ENCODE measurements around the gene EIF3B. TPM values are rescaled to one million over a fixed set of nuclear protein-coding genes. Genes with fewer than 3 reads are reported as not detected.
"Not testable (repeated sequence)": the region's sequence is repeated elsewhere in the genome, so short reads cannot be mapped to it uniquely, and the experiment has no call there.

The EIF3B gene
- total RNA-seq, 1 experiment from 2014 or later = 87.0 TPM

- peaks cover 51% of the 10 kb centered on the region for H4K20me1 ChIP-seq (ENCODE audit: insufficient read depth, low read depth, low read length)
- H3K27ac ChIP-seq (ENCODE audit: low read length) = no peak overlapping the region
- no peaks in the 10 kb centered on the region for H3K9me3 ChIP-seq (ENCODE audit: low read length)
- H3K4me2 ChIP-seq (ENCODE audit: low read depth, low read length, poor library complexity, severe bottlenecking) = no peak overlapping the region
- no peaks in the 10 kb centered on the region for H3K9me2 ChIP-seq (replicated peaks; ENCODE audit: insufficient read depth, low read length)
- H3K36me3 ChIP-seq (ENCODE audit: insufficient read depth, low read length) = peaks cover 42% of the 10 kb centered on the region
- H3K4me3 ChIP-seq (ENCODE audit: low read length) = no peak overlapping the region
- H3K27me3 ChIP-seq (ENCODE audit: low read length) = no peaks in the 10 kb centered on the region
- peaks cover 44% of the 10 kb centered on the region for H3K79me2 ChIP-seq (ENCODE audit: low read length)
- no peak for DNase-seq
- H3K4me1 ChIP-seq (ENCODE audit: low read length) = no peaks in the 10 kb centered on the region
- H3K9ac ChIP-seq (ENCODE audit: low read length) = no peak overlapping the region
- no peak overlapping the region for H2AFZ ChIP-seq (ENCODE audit: low read length)
Observed at GRCh38 chr7:2376351-2377154, 21.9 kb downstream of the EIF3B start.

DNA sequence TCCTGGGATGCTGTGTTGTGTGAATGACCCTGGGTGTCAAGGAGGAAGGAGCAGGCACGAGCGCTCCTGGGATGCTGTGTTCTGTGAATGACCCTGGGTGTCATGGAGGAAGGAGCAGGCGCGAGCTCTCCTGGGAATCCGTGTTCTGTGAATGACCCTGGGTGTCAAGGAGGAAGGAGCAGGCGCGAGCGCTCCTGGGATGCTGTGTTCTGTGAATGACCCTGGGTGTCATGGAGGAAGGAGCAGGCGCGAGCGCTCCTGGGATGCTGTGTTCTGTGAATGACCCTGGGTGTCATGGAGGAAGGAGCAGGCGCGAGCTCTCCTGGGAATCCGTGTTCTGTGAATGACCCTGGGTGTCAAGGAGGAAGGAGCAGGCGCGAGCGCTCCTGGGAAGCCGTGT is 22.9 kb downstream of the EIF3B start:
- not testable (repeated sequence) for DNase-seq; H3K27ac ChIP-seq (ENCODE audit: low read length); H3K4me2 ChIP-seq (ENCODE audit: low read depth, low read length, poor library complexity, severe bottlenecking); H3K27me3 ChIP-seq (ENCODE audit: low read length); H3K9me2 ChIP-seq (replicated peaks; ENCODE audit: insufficient read depth, low read length); H3K9me3 ChIP-seq (ENCODE audit: low read length); H3K4me1 ChIP-seq (ENCODE audit: low read length); H2AFZ ChIP-seq (ENCODE audit: low read length); H3K9ac ChIP-seq (ENCODE audit: low read length); H3K4me3 ChIP-seq (ENCODE audit: low read length)
- Histone ChIP-seq H4K20me1 (ENCODE audit: insufficient read depth, low read depth, low read length) (peaks cover 48% of the 10 kb centered on the region), H3K79me2 (ENCODE audit: low read length) (peaks cover 34% of the 10 kb centered on the region), H3K36me3 (ENCODE audit: insufficient read depth, low read length) (peaks cover 33% of the 10 kb centered on the region)

GRCh38 chr7:2378125-2378524 is 23.5 kb downstream of the EIF3B start:
- H3K4me2 ChIP-seq (ENCODE audit: low read depth, low read length, poor library complexity, severe bottlenecking); H3K27me3 ChIP-seq (ENCODE audit: low read length); H3K4me1 ChIP-seq (ENCODE audit: low read length); H3K9me3 ChIP-seq (ENCODE audit: low read length); DNase-seq; H2AFZ ChIP-seq (ENCODE audit: low read length); H3K4me3 ChIP-seq (ENCODE audit: low read length); H3K27ac ChIP-seq (ENCODE audit: low read length); H3K9me2 ChIP-seq (replicated peaks; ENCODE audit: insufficient read depth, low read length); H3K9ac ChIP-seq (ENCODE audit: low read length): not testable (repeated sequence)
- H3K36me3 ChIP-seq (ENCODE audit: insufficient read depth, low read length) = peaks cover 33% of the 10 kb centered on the region
- peaks cover 45% of the 10 kb centered on the region for H4K20me1 ChIP-seq (ENCODE audit: insufficient read depth, low read depth, low read length)
- H3K79me2 ChIP-seq (ENCODE audit: low read length) = peaks cover 33% of the 10 kb centered on the region

DNA sequence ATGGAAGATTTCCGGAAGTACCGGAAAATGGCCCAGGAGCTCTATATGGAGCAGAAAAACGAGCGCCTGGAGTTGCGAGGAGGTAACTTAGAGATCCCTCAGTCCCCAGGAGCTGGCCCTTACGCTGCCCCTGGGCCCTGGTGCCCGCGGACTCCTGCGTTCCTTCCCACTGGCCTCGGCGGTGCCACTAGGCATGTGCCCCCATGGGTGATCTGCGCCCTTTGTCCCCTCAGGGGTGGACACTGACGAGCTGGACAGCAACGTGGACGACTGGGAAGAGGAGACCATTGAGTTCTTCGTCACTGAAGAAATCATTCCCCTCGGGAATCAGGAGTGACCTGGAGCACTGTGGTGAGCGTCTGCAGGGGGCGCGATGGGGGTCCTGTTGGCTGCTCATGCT is 24.5 kb downstream of the EIF3B start:
- H3K36me3 ChIP-seq (ENCODE audit: insufficient read depth, low read length) = peaks cover 27% of the 10 kb centered on the region
- H3K27me3 ChIP-seq (ENCODE audit: low read length) = no peaks in the 10 kb centered on the region
- no peaks in the 10 kb centered on the region for H3K4me1 ChIP-seq (ENCODE audit: low read length)
- no peak overlapping the region for H3K4me2 ChIP-seq (ENCODE audit: low read depth, low read length, poor library complexity, severe bottlenecking)
- DNase-seq = no peak
- no peak overlapping the region for H3K4me3 ChIP-seq (ENCODE audit: low read length)
- peaks cover 45% of the 10 kb centered on the region for H4K20me1 ChIP-seq (ENCODE audit: insufficient read depth, low read depth, low read length)
- no peaks in the 10 kb centered on the region for H3K9me2 ChIP-seq (replicated peaks; ENCODE audit: insufficient read depth, low read length)
- no peaks in the 10 kb centered on the region for H3K9me3 ChIP-seq (ENCODE audit: low read length)
- H3K27ac ChIP-seq (ENCODE audit: low read length) = no peak overlapping the region
- H3K9ac ChIP-seq (ENCODE audit: low read length) = no peak overlapping the region
- peaks cover 30% of the 10 kb centered on the region for H3K79me2 ChIP-seq (ENCODE audit: low read length)
- H2AFZ ChIP-seq (ENCODE audit: low read length) = no peak overlapping the region

- DNase-seq = no peak
- Histone ChIP-seq H3K36me3 (ENCODE audit: insufficient read depth, low read length) (peaks cover 24% of the 10 kb centered on the region), H3K27me3 (ENCODE audit: low read length) (no peaks in the 10 kb centered on the region), H3K9me2 (replicated peaks; ENCODE audit: insufficient read depth, low read length) (no peaks in the 10 kb centered on the region), H4K20me1 (ENCODE audit: insufficient read depth, low read depth, low read length) (peaks cover 37% of the 10 kb centered on the region), H2AFZ (ENCODE audit: low read length) (no peak overlapping the region), H3K9ac (ENCODE audit: low read length) (no peak overlapping the region), H3K4me2 (ENCODE audit: low read depth, low read length, poor library complexity, severe bottlenecking) (no peak overlapping the region), H3K4me1 (ENCODE audit: low read length) (no peaks in the 10 kb centered on the region), H3K9me3 (ENCODE audit: low read length) (no peaks in the 10 kb centered on the region), H3K4me3 (ENCODE audit: low read length) (no peak overlapping the region), H3K27ac (ENCODE audit: low read length) (no peak overlapping the region), H3K79me2 (ENCODE audit: low read length) (peaks cover 23% of the 10 kb centered on the region)
Observed at GRCh38 chr7:2379821-2380450, 25.3 kb downstream of the EIF3B start.

DNA sequence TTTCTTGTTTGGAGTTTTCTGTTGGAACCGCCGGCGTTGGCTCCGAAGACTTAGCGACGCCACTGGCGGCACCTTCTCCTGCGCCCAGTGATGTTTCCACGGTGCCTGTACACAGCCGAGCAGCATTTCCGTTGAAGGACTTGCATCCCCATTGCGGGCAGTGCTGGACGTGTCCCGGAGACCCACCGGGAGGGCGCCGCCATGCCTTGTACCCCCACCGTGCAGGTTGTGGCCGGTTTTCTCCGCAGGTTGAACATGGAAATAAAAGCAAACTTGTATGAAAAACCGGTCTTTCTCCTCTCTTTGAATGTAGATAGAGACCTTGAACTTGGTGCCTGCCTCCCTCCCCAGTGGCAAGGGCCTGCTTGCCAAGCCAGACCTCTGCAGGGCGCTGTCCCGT is 25.8 kb downstream of the EIF3B start:
- H3K36me3 ChIP-seq (ENCODE audit: insufficient read depth, low read length) = peaks cover 21% of the 10 kb centered on the region
- no peak for DNase-seq
- H3K4me1 ChIP-seq (ENCODE audit: low read length) = no peaks in the 10 kb centered on the region
- no peaks in the 10 kb centered on the region for H3K9me3 ChIP-seq (ENCODE audit: low read length)
- H3K4me3 ChIP-seq (ENCODE audit: low read length) = no peak overlapping the region
- no peaks in the 10 kb centered on the region for H3K27me3 ChIP-seq (ENCODE audit: low read length)
- no peaks in the 10 kb centered on the region for H3K9me2 ChIP-seq (replicated peaks; ENCODE audit: insufficient read depth, low read length)
- peaks cover 17% of the 10 kb centered on the region for H3K79me2 ChIP-seq (ENCODE audit: low read length)
- H3K4me2 ChIP-seq (ENCODE audit: low read depth, low read length, poor library complexity, severe bottlenecking) = no peak overlapping the region
- no peak overlapping the region for H2AFZ ChIP-seq (ENCODE audit: low read length)
- no peak overlapping the region for H3K27ac ChIP-seq (ENCODE audit: low read length)
- H3K9ac ChIP-seq (ENCODE audit: low read length) = no peak overlapping the region
- H4K20me1 ChIP-seq (ENCODE audit: insufficient read depth, low read depth, low read length) = peaks cover 32% of the 10 kb centered on the region

DNA sequence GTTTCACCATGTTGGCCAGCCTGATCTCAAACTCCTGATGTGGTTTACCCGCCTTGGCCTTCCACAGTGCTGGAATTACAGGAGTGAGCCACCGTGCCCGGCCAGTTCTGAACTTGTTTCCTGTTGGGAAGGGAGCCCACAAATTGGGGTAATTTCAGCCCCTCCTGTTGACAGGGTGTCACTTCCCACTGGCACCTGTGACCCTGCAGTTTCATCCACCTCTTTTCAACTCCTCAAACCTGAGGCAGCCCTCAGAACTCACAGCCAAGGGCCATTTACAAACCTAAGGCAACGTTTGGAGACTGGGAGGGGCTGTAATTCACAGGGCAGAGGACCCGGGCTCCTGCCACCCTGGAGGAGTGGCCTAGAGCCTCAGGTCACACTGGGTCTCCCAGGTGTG is 26.6 kb downstream of the EIF3B start:
- no peaks in the 10 kb centered on the region for H3K4me1 ChIP-seq (ENCODE audit: low read length)
- H2AFZ ChIP-seq (ENCODE audit: low read length) = no peak overlapping the region
- no peak overlapping the region for H3K9ac ChIP-seq (ENCODE audit: low read length)
- no peak overlapping the region for H3K27ac ChIP-seq (ENCODE audit: low read length)
- H3K4me2 ChIP-seq (ENCODE audit: low read depth, low read length, poor library complexity, severe bottlenecking) = no peak overlapping the region
- H3K27me3 ChIP-seq (ENCODE audit: low read length) = no peaks in the 10 kb centered on the region
- no peak overlapping the region for H3K4me3 ChIP-seq (ENCODE audit: low read length)
- H3K9me3 ChIP-seq (ENCODE audit: low read length) = no peaks in the 10 kb centered on the region
- DNase-seq = no peak
- H3K36me3 ChIP-seq (ENCODE audit: insufficient read depth, low read length) = peaks cover 17% of the 10 kb centered on the region
- no peaks in the 10 kb centered on the region for H3K9me2 ChIP-seq (replicated peaks; ENCODE audit: insufficient read depth, low read length)
- H3K79me2 ChIP-seq (ENCODE audit: low read length) = peaks cover 11% of the 10 kb centered on the region
- peaks cover 31% of the 10 kb centered on the region for H4K20me1 ChIP-seq (ENCODE audit: insufficient read depth, low read depth, low read length)

DNA sequence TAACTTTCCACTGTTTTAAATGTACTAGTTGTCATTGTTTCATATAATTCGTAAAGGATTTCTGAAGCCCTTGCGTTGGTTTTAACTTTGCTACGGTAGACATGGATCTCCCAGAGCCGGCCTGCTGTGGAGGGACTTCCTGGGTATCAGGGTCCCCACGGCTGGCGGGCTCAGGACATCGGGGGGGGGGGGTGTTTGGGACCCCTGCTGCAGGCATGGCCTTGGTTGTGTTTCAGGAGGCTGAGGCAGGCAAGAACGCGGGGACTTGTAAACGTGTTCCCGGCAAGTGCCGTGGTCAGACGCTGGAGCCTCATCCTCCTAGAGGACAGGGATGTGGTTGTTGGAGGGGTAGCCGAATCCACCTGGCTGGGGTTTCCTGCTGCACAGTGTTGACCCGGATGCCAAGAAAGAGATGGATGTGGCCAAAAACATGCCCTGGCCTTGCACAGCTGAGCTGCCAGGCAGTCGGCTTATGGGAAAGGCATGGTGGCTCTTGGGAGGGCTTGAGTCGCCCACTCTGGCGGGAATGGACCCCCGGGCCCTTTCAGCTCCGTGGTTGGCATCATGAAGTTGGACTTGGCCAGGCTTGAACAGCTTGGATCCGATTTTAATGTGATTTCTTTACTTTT is 27.4 kb downstream of the EIF3B start:
- Histone ChIP-seq H3K4me1 (ENCODE audit: low read length) (no peaks in the 10 kb centered on the region), H3K27ac (ENCODE audit: low read length) (no peak overlapping the region), H4K20me1 (ENCODE audit: insufficient read depth, low read depth, low read length) (peaks cover 25% of the 10 kb centered on the region), H3K79me2 (ENCODE audit: low read length) (peaks cover 4% of the 10 kb centered on the region), H3K9me3 (ENCODE audit: low read length) (no peaks in the 10 kb centered on the region), H3K27me3 (ENCODE audit: low read length) (no peaks in the 10 kb centered on the region), H2AFZ (ENCODE audit: low read length) (no peak overlapping the region), H3K9ac (ENCODE audit: low read length) (no peak overlapping the region), H3K36me3 (ENCODE audit: insufficient read depth, low read length) (peaks cover 11% of the 10 kb centered on the region), H3K4me3 (ENCODE audit: low read length) (no peak overlapping the region), H3K4me2 (ENCODE audit: low read depth, low read length, poor library complexity, severe bottlenecking) (no peak overlapping the region), H3K9me2 (replicated peaks; ENCODE audit: insufficient read depth, low read length) (no peaks in the 10 kb centered on the region)
- DNase-seq = no peak

All from Karpas-422 (cell line).